ENCODE data around the gene CMSS1. TPM values are rescaled to one million over a fixed set of nuclear protein-coding genes. Genes with fewer than 3 reads are reported as not detected.

Gene CMSS1
- total and polyA plus RNA-seq, 3 donors from 2014 or later = 24.6 to 47.9 (median 24.9) TPM

GRCh38 chr3:99962703-99963102, 145.0 kb downstream of the CMSS1 start:
- no peaks in the 10 kb centered on the region for H3K9me3 ChIP-seq
- intact Hi-C loops (cut with DNase I; ENCODE audit: low total_unique reads) = no loop called here
- no peak for DNase-seq
- no peak overlapping the region for H3K4me3 ChIP-seq
- peaks cover 7% of the 10 kb centered on the region for H3K4me1 ChIP-seq
- 86 to 93% methylated on average over 2 of the region's 2 CpGs for WGBS, 2 donors
- H3K27ac ChIP-seq = no peak overlapping the region
- H3K36me3 ChIP-seq (ENCODE audit: low read depth, missing control alignments) = no peaks in the 10 kb centered on the region
- TF ChIP-seq CTCF (IDR thresholded peaks at IDR 0.05) = no peak
- TF ChIP-seq POLR2A (IDR thresholded peaks at IDR 0.05) = no peak
- no peaks in the 10 kb centered on the region for H3K27me3 ChIP-seq

- no peaks in the 10 kb centered on the region for H3K36me3 ChIP-seq (ENCODE audit: low read depth, missing control alignments)
- no peak overlapping the region for H3K27ac ChIP-seq
Observed at GRCh38 chr3:99965077-99965476, 147.4 kb downstream of the CMSS1 start.

GRCh38 chr3:99965681-99966408, 148.2 kb downstream of the CMSS1 start:
- peaks cover 7% of the 10 kb centered on the region for H3K4me1 ChIP-seq
- TF ChIP-seq CTCF (IDR thresholded peaks at IDR 0.05) = no peak
- TF ChIP-seq POLR2A (IDR thresholded peaks at IDR 0.05) = no peak
- no peaks in the 10 kb centered on the region for H3K36me3 ChIP-seq (ENCODE audit: low read depth, missing control alignments)
- no peak for DNase-seq
- WGBS, 2 donors = 97 to 100% methylated on average over 3 of the region's 3 CpGs
- H3K4me3 ChIP-seq = no peak overlapping the region
- no peaks in the 10 kb centered on the region for H3K27me3 ChIP-seq
- H3K9me3 ChIP-seq = no peaks in the 10 kb centered on the region
- intact Hi-C loops (cut with DNase I; ENCODE audit: low total_unique reads) = no loop called here
- H3K27ac ChIP-seq = no peak overlapping the region

More at GRCh38 chr3:99965077-99965476, 147.4 kb downstream of the CMSS1 start:
- H3K4me1 ChIP-seq = peaks cover 7% of the 10 kb centered on the region
- H3K27me3 ChIP-seq = no peaks in the 10 kb centered on the region
- no peak for TF ChIP-seq POLR2A (IDR thresholded peaks at IDR 0.05)
- no peak for TF ChIP-seq CTCF (IDR thresholded peaks at IDR 0.05)
- peak; percentile 46 for DNase-seq
- no peaks in the 10 kb centered on the region for H3K9me3 ChIP-seq
- 54 to 62% methylated on average over 1 of the region's 1 CpG for WGBS, 2 donors
- intact Hi-C loops (cut with DNase I; ENCODE audit: low total_unique reads) = no loop called here
- no peak overlapping the region for H3K4me3 ChIP-seq

GRCh38 chr3:99966662-99967416, 149.2 kb downstream of the CMSS1 start:
- Histone ChIP-seq H3K27ac (peak overlapping the region in 1 of 2 donors; percentile 33), H3K4me3 (no peak overlapping the region), H3K36me3 (ENCODE audit: low read depth, missing control alignments) (no peaks in the 10 kb centered on the region), H3K4me1 (peaks cover 7% of the 10 kb centered on the region), H3K9me3 (no peaks in the 10 kb centered on the region), H3K27me3 (no peaks in the 10 kb centered on the region)
- intact Hi-C loops (cut with DNase I; ENCODE audit: low total_unique reads) = no loop called here
- TF ChIP-seq CTCF (IDR thresholded peaks at IDR 0.05) = no peak
- no peak for TF ChIP-seq POLR2A (IDR thresholded peaks at IDR 0.05)
- peak; percentile 40 for DNase-seq
- WGBS, 2 donors = 64 to 69% methylated on average over 7 of the region's 7 CpGs
